ENCODE results near the gene RNF125. TPM values are rescaled to one million over a fixed set of nuclear protein-coding genes. Genes with fewer than 3 reads are reported as not detected.

Gene RNF125
- total and polyA plus RNA-seq, 2 experiments from 2014 or later = 11.4 to 29.2 TPM

DNA sequence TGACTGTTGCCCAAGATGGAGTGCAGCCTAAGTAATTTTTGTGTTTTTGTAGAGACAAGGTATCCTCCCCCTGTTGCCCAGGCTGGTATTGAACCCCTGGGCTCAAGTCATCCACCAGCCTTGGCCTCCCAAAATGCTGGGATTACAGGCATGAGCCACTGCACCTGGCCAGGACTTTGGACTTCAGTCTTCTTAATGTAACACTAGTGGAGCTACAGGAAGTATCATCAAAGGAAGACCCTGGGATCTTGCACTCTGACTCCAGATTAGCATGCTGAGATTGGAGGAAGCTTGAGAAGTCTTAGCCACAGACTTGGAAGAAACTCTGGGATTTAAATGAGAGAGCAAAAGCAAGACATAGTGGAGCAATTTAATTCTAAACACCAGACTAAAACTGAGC lies 37.8 kb upstream of the RNF125 start (continued):
- TF ChIP-seq, protein P1, sequence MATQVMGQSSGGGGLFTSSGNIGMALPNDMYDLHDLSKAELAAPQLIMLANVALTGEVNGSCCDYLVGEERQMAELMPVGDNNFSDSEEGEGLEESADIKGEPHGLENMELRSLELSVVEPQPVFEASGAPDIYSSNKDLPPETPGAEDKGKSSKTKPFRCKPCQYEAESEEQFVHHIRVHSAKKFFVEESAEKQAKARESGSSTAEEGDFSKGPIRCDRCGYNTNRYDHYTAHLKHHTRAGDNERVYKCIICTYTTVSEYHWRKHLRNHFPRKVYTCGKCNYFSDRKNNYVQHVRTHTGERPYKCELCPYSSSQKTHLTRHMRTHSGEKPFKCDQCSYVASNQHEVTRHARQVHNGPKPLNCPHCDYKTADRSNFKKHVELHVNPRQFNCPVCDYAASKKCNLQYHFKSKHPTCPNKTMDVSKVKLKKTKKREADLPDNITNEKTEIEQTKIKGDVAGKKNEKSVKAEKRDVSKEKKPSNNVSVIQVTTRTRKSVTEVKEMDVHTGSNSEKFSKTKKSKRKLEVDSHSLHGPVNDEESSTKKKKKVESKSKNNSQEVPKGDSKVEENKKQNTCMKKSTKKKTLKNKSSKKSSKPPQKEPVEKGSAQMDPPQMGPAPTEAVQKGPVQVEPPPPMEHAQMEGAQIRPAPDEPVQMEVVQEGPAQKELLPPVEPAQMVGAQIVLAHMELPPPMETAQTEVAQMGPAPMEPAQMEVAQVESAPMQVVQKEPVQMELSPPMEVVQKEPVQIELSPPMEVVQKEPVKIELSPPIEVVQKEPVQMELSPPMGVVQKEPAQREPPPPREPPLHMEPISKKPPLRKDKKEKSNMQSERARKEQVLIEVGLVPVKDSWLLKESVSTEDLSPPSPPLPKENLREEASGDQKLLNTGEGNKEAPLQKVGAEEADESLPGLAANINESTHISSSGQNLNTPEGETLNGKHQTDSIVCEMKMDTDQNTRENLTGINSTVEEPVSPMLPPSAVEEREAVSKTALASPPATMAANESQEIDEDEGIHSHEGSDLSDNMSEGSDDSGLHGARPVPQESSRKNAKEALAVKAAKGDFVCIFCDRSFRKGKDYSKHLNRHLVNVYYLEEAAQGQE (IDR thresholded peaks at IDR 0.05; ENCODE audit: unreplicated experiment) = no peak
- TF ChIP-seq POLR2AphosphoS5 (IDR thresholded peaks at IDR 0.05; ENCODE audit: low read depth) (no peak), EZH2 (IDR thresholded peaks at IDR 0.05; ENCODE audit: low read depth, unreplicated experiment) (no peak)
- TF ChIP-seq, protein P2, sequence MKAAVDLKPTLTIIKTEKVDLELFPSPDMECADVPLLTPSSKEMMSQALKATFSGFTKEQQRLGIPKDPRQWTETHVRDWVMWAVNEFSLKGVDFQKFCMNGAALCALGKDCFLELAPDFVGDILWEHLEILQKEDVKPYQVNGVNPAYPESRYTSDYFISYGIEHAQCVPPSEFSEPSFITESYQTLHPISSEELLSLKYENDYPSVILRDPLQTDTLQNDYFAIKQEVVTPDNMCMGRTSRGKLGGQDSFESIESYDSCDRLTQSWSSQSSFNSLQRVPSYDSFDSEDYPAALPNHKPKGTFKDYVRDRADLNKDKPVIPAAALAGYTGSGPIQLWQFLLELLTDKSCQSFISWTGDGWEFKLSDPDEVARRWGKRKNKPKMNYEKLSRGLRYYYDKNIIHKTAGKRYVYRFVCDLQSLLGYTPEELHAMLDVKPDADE (IDR thresholded peaks at IDR 0.05) = no peak

DNA sequence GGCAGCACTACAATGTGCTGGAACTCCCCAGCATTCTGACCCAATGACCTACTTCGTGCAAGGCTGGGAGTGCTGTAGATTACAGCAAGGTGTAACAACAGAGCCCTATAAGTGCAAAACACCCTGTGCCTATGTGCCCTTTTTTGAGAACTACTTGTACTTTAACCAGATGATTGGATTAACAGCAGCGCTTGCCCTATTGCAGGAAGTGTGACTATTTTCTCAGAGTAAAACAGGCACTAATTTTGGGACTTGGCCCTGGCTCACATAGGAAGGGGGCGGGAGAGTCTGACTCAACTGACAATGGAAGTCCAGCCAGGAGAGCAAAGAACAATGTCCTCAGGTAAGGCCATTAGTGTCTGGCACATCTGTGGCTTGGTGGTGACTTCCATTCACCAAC lies 35.6 kb upstream of the RNF125 start:
- no peak for TF ChIP-seq JUNB (IDR thresholded peaks at IDR 0.05; ENCODE audit: unreplicated experiment)
- no peak for TF ChIP-seq ZNF114 (CRISPR knock-in tag; IDR thresholded peaks at IDR 0.05)
- Histone ChIP-seq H4K20me1 (replicated peaks; ENCODE audit: insufficient read depth) (no peaks in the 10 kb centered on the region), H3K79me2 (replicated peaks; ENCODE audit: insufficient read depth) (no peaks in the 10 kb centered on the region), H3K27ac (ENCODE audit: low read depth) (no peak overlapping the region), H3K9me2 (ENCODE audit: insufficient read depth) (peaks cover 17% of the 10 kb centered on the region), H3K27me3 (ENCODE audit: insufficient read depth) (no peaks in the 10 kb centered on the region), H3K4me2 (no peak overlapping the region), H3K36me3 (ENCODE audit: insufficient read depth) (no peaks in the 10 kb centered on the region; the same call in 1 of the 2 replicates), H3F3A (replicated peaks; ENCODE audit: low read depth) (no peaks in the 10 kb centered on the region), H2AFZ (peak overlapping the region; percentile 80), H3K4me3 (no peak overlapping the region), H3K4me1 (ENCODE audit: insufficient read depth) (no peaks in the 10 kb centered on the region)
- Mint-ChIP-seq H3K4me3 (no peak overlapping the region), H3K27me3 (ENCODE audit: insufficient read depth, low read depth, poor library complexity) (peaks cover 5% of the 10 kb centered on the region), H3K36me3 (ENCODE audit: low read depth) (peaks cover 15% of the 10 kb centered on the region; the same call in 2 of the 3 replicates), H3K9me3 (peaks cover 28% of the 10 kb centered on the region), H3K4me1 (no peaks in the 10 kb centered on the region), H3K27ac (no peak overlapping the region)
- DNase-seq (ENCODE audit: low spot score) = no peak
- no peak for ATAC-seq

DNA sequence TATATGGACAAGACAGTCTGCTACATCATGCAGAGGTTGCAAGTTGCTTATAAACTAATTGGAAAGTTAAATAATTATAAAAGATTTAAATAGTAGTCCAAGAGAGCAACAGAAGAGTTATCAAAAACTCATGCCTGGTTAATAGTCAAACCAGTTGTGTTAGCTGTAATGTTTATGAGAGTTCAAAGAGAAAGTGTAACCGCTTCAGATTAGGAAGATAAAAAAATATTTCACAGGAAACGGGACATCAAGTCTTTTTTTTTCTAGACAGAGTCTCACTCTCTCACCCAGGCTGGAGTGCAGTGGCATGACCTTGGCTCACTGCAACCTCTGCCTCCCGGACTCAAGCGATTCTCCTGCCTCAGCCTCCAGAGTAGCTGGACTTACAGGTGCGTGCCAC lies 34.6 kb upstream of the RNF125 start:
- H3K9me3 Mint-ChIP-seq = peaks cover 18% of the 10 kb centered on the region
- TF ChIP-seq EZH2 (IDR thresholded peaks at IDR 0.05; ENCODE audit: low read depth, unreplicated experiment) = no peak
- no peak for TF ChIP-seq JUNB (IDR thresholded peaks at IDR 0.05; ENCODE audit: unreplicated experiment)
- TF ChIP-seq POLR2AphosphoS5 (IDR thresholded peaks at IDR 0.05; ENCODE audit: low read depth) = no peak
- TF ChIP-seq, protein P1 (IDR thresholded peaks at IDR 0.05; ENCODE audit: unreplicated experiment) = no peak
- Histone ChIP-seq H3K79me2 (replicated peaks; ENCODE audit: insufficient read depth) (no peaks in the 10 kb centered on the region), H2AFZ (0 out of 2 replicates have a peak overlapping the region, but pooled peaks have one; percentile 80), H3F3A (replicated peaks; ENCODE audit: low read depth) (no peaks in the 10 kb centered on the region), H3K4me3 (no peak overlapping the region), H3K27me3 (ENCODE audit: insufficient read depth) (no peaks in the 10 kb centered on the region), H3K4me2 (no peak overlapping the region), H3K4me1 (ENCODE audit: insufficient read depth) (no peaks in the 10 kb centered on the region), H3K9me2 (ENCODE audit: insufficient read depth) (peaks cover 17% of the 10 kb centered on the region), H3K27ac (ENCODE audit: low read depth) (no peak overlapping the region), H3K36me3 (ENCODE audit: insufficient read depth) (no peaks in the 10 kb centered on the region), H4K20me1 (replicated peaks; ENCODE audit: insufficient read depth) (no peaks in the 10 kb centered on the region)
- no peak for ATAC-seq
- no peaks in the 10 kb centered on the region for H3K4me1 Mint-ChIP-seq
- peaks cover under 1% of the 10 kb centered on the region for H3K27me3 Mint-ChIP-seq (ENCODE audit: insufficient read depth, low read depth, poor library complexity)
- H3K27ac Mint-ChIP-seq = no peak overlapping the region
- no peak overlapping the region for H3K4me3 Mint-ChIP-seq
- no peak for DNase-seq (ENCODE audit: low spot score)
- H3K36me3 Mint-ChIP-seq (ENCODE audit: low read depth) = peaks cover 5% of the 10 kb centered on the region; the same call in 2 of the 3 replicates

All from GM23338 (cell line).